SK-N-SH treated with all-trans-retinoic acid at 6 μM for 48 hours (cell line): ENCODE measurements around the gene JAGN1.
"Not testable (repeated sequence)": the region's sequence is repeated elsewhere in the genome, so short reads cannot be mapped to it uniquely, and the experiment has no call there.

ENCODE experiments used
- ATAC-seq: fragments of 200-7000 bp; cut with Tn5 transposase; 3 replicates; pipeline ENCODE4 v1.9.1; 2020; ENCODE audit warnings: mild to moderate bottlenecking, moderate library complexity
- ARNTL ChIP-seq: fragments of 450-650 bp; formaldehyde crosslinking; IDR thresholded peaks from 2 replicates; pipeline ENCODE4 v1.5.0; 2020; ENCODE audit warnings: low read depth, mild to moderate bottlenecking, moderate library complexity, borderline replicate concordance
- BACH2 ChIP-seq: fragments of 250-450 bp; sonication (Bioruptor Pico); IDR thresholded peaks from 2 replicates; pipeline ENCODE4 v1.9.0; 2021; ENCODE audit warnings: mild to moderate bottlenecking, borderline replicate concordance
- CREB5 ChIP-seq: fragments of 250-450 bp; sonication (Bioruptor Pico); IDR thresholded peaks from 2 replicates; pipeline ENCODE4 v1.5.1; 2020; ENCODE audit warnings: low read depth, mild to moderate bottlenecking, moderate library complexity
- CSRNP3 ChIP-seq: fragments of 250-450 bp; sonication (Bioruptor Pico); IDR thresholded peaks from 2 replicates; pipeline ENCODE4 v1.5.1; 2021; ENCODE audit warnings: mild to moderate bottlenecking, moderate library complexity
- ESRRG ChIP-seq: fragments of 250-450 bp; sonication (Bioruptor Pico); IDR thresholded peaks from 2 replicates; pipeline ENCODE4 v1.6.1; 2021; ENCODE audit warnings: mild to moderate bottlenecking
- ISL1 ChIP-seq: fragments of 250-450 bp; sonication (Bioruptor Pico); IDR thresholded peaks from 2 replicates; pipeline ENCODE4 v2.1.2; 2022; ENCODE audit warnings: mild to moderate bottlenecking, moderate library complexity
- POU6F1 ChIP-seq: fragments of 250-450 bp; sonication (Bioruptor Pico); IDR thresholded peaks from 2 replicates; pipeline ENCODE4 v1.8.0; 2021; ENCODE audit warnings: low read depth, mild to moderate bottlenecking, moderate library complexity, borderline replicate concordance
- PPARA ChIP-seq: fragments of 250-450 bp; sonication (Bioruptor Pico); IDR thresholded peaks from 2 replicates; pipeline ENCODE4 v1.5.0; 2020; ENCODE audit warnings: mild to moderate bottlenecking, borderline replicate concordance
- RARB ChIP-seq: fragments of 250-450 bp; sonication (Bioruptor Pico); IDR thresholded peaks from 2 replicates; pipeline ENCODE4 v1.8.0; 2021; ENCODE audit warnings: mild to moderate bottlenecking, moderate library complexity
- SNAI2 ChIP-seq: fragments of 250-450 bp; sonication (Bioruptor Pico); IDR thresholded peaks from 2 replicates; pipeline ENCODE4 v1.5.0; 2020; ENCODE audit warnings: mild to moderate bottlenecking, moderate library complexity
- TOX ChIP-seq: fragments of 250-450 bp; sonication (Bioruptor Pico); IDR thresholded peaks from 2 replicates; pipeline ENCODE4 v1.8.0; 2021; ENCODE audit warnings: mild to moderate bottlenecking, moderate library complexity, borderline replicate concordance
- TSHZ2 ChIP-seq: fragments of 250-450 bp; sonication (Bioruptor Pico); IDR thresholded peaks from 2 replicates; pipeline ENCODE4 v1.5.0; 2020; ENCODE audit warnings: mild to moderate bottlenecking, moderate library complexity
- ZC3H10 ChIP-seq: fragments of 250-450 bp; sonication (Bioruptor Pico); IDR thresholded peaks from 2 replicates; pipeline ENCODE4 v1.5.1; 2021; ENCODE audit warnings: mild to moderate bottlenecking, moderate library complexity
- ZFP3 ChIP-seq: fragments of 250-450 bp; sonication (Bioruptor Pico); IDR thresholded peaks from 2 replicates; pipeline ENCODE4 v1.5.0; 2020; ENCODE audit warnings: mild to moderate bottlenecking, moderate library complexity
- ZNF70 ChIP-seq: fragments of 450-650 bp; formaldehyde crosslinking; IDR thresholded peaks from 2 replicates; pipeline ENCODE4 v1.5.0; 2020; ENCODE audit warnings: mild to moderate bottlenecking, moderate library complexity
- ZNF8 ChIP-seq: fragments of 450-650 bp; formaldehyde crosslinking; IDR thresholded peaks from 2 replicates; pipeline ENCODE4 v1.5.0; 2020; ENCODE audit warnings: mild to moderate bottlenecking, moderate library complexity

Gene JAGN1

GRCh38 chr3:9846231-9846630 lies 44.2 kb upstream of the JAGN1 start:
- TF ChIP-seq SNAI2 (CRISPR knock-in tag) (no peak), PPARA (CRISPR knock-in tag) (no peak), ZNF8 (CRISPR knock-in tag) (no peak), ISL1 (CRISPR knock-in tag) (no peak), RARB (CRISPR knock-in tag) (no peak)
- no peak for ATAC-seq

GRCh38 chr3:9846931-9847488 lies 43.4 kb upstream of the JAGN1 start:
- no peak for TF ChIP-seq SNAI2 (CRISPR knock-in tag)
- TF ChIP-seq CSRNP3 (CRISPR knock-in tag), result no peak
- TF ChIP-seq PPARA (CRISPR knock-in tag), result no peak
- no peak for ATAC-seq

- not testable (repeated sequence) for ATAC-seq
Measured at GRCh38 chr3:9847870-9848269, 42.5 kb upstream of the JAGN1 start.

- not testable (repeated sequence) for ATAC-seq
Measured at GRCh38 chr3:9848860-9849259, 41.5 kb upstream of the JAGN1 start.

- not testable (repeated sequence) for ATAC-seq
Measured at GRCh38 chr3:9851383-9851782, 39.0 kb upstream of the JAGN1 start.

GRCh38 chr3:9851926-9852325 lies 38.5 kb upstream of the JAGN1 start:
- ATAC-seq, result not testable (repeated sequence)

GRCh38 chr3:9852528-9852927 lies 37.9 kb upstream of the JAGN1 start:
- no peak for ATAC-seq
- no peak for TF ChIP-seq SNAI2 (CRISPR knock-in tag)

- not testable (repeated sequence) for ATAC-seq
Measured at GRCh38 chr3:9854291-9854940, 36.0 kb upstream of the JAGN1 start.

GRCh38 chr3:9855594-9855993 lies 34.8 kb upstream of the JAGN1 start:
- no peak for TF ChIP-seq TOX (CRISPR knock-in tag)
- no peak for TF ChIP-seq ESRRG (CRISPR knock-in tag)
- TF ChIP-seq ISL1 (CRISPR knock-in tag), result no peak
- TF ChIP-seq ZNF70, result no peak
- TF ChIP-seq TSHZ2, result no peak
- TF ChIP-seq BACH2, result no peak
- TF ChIP-seq POU6F1 (CRISPR knock-in tag), result no peak
- no peak for TF ChIP-seq CSRNP3 (CRISPR knock-in tag)
- TF ChIP-seq ZC3H10 (CRISPR knock-in tag), result no peak
- no peak for TF ChIP-seq CREB5 (CRISPR knock-in tag)
- no peak for TF ChIP-seq PPARA (CRISPR knock-in tag)
- no peak for TF ChIP-seq ZFP3 (CRISPR knock-in tag)
- TF ChIP-seq ARNTL, result no peak
- ATAC-seq, result no peak
